A549 (cell line): ENCODE measurements around the gene JARID2. TPM values are rescaled to one million over a fixed set of nuclear protein-coding genes. Genes with fewer than 3 reads are reported as not detected.

Source experiments
- ATAC-seq, 2 experiments: fragments of 200-7000 bp in 1 of 2; fragments of >200 bp in 1 of 2; cut with Nextera tagmentation in 1 of 2; cut with Tn5 transposase in 1 of 2; 3 replicates each; pipeline versions ENCODE4 v1.8.0 to v1.9.1; 2018 to 2020; ENCODE audit warnings: mild to moderate bottlenecking in 1 of 2, moderate library complexity in 1 of 2
- CTCF ChIA-PET: fragments of 300-600 bp; sonication (Branson Sonifier 250); formaldehyde crosslinking; extraction: SDS; loops from one replicate; lab custom pipeline; 2021; ENCODE audit warnings: antibody characterized with exemption, inconsistent platforms; lab: Yijun Ruan, JAX
- POLR2A ChIA-PET: fragments of 350-600 bp; formaldehyde crosslinking; extraction: SDS; loops from one replicate; lab custom pipeline; 2021; ENCODE audit warnings: antibody characterized with exemption, inconsistent platforms; lab: Yijun Ruan, JAX
- DNase-seq, 2 experiments: peaks; one replicate each; pipeline versions ENCODE4 v3.0.0 to v3.0.0-alpha.2; 2011 to 2016; ENCODE audit warnings: low read depth in 1 of 2, low spot score in 1 of 2
- FAIRE-seq: peaks from 2 replicates; lab custom pipeline; 2011; peaks lifted over from hg19 to GRCh38; lab: Jason Lieb, UNC
- H3K27ac ChIP-seq, 2 experiments: fragments of >200 bp; sonication (Bioruptor Twin); formaldehyde crosslinking; 3 replicates each; pipeline ENCODE4 v1.5.1; 2016 to 2017
- H3K4me1 ChIP-seq: fragments of >200 bp; sonication (Bioruptor Twin); formaldehyde crosslinking; 3 replicates; pipeline ENCODE4 v1.6.1; 2016
- H3K4me2 ChIP-seq: fragments of >200 bp; sonication (Bioruptor Twin); formaldehyde crosslinking; 3 replicates; pipeline ENCODE4 v1.6.1; 2016
- H3K4me3 ChIP-seq: fragments of >200 bp; sonication (Bioruptor Twin); formaldehyde crosslinking; 3 replicates; pipeline ENCODE4 v1.5.1; 2016
- H3K9me3 ChIP-seq: fragments of >200 bp; sonication (Bioruptor Twin); formaldehyde crosslinking; 3 replicates; pipeline ENCODE4 v1.6.1; 2016
- CHD2 ChIP-seq: fragments of 150-350 bp; IDR thresholded peaks from 2 replicates; pipeline ENCODE4 v1.6.1; 2014; ENCODE audit warnings: low read length; ENCODE audit not compliant: partially characterized antibody
- EHMT2 ChIP-seq: fragments of 200-600 bp; sonication (generic); IDR thresholded peaks from 2 replicates; pipeline ENCODE4 v1.6.1; 2016; ENCODE audit warnings: antibody characterized with exemption, low read depth, mild to moderate bottlenecking, moderate library complexity
- ESRRA ChIP-seq: fragments of 150-350 bp; IDR thresholded peaks from 2 replicates; pipeline ENCODE4 v1.6.1; 2014; ENCODE audit warnings: mild to moderate bottlenecking, low read length, borderline replicate concordance
- FOXS1 ChIP-seq: fragments of 250-450 bp; sonication (Bioruptor Pico); IDR thresholded peaks from 2 replicates; pipeline ENCODE4 v1.5.0; 2020; ENCODE audit warnings: mild to moderate bottlenecking, moderate library complexity
- HDAC2 ChIP-seq: fragments of 200-600 bp; sonication (generic); IDR thresholded peaks from 2 replicates; pipeline ENCODE4 v1.6.1; 2016
- HOXB5 ChIP-seq: fragments of 250-450 bp; sonication (Bioruptor Pico); IDR thresholded peaks from 2 replicates; pipeline ENCODE4 v1.5.0; 2020; ENCODE audit warnings: mild to moderate bottlenecking, moderate library complexity
- JUN ChIP-seq, 2 experiments: fragments of >200 bp; sonication (Bioruptor Twin); formaldehyde crosslinking; IDR thresholded peaks; 2 replicates in 1 of 2; 3 replicates in 1 of 2; pipeline ENCODE4 v1.6.1; 2016 to 2017
- MAZ ChIP-seq: fragments of 150-350 bp; IDR thresholded peaks from 2 replicates; pipeline ENCODE4 v1.6.1; 2014; ENCODE audit warnings: antibody characterized with exemption, low read depth, low read length, borderline replicate concordance
- RARB ChIP-seq: fragments of 250-450 bp; sonication (Bioruptor Pico); IDR thresholded peaks from 2 replicates; pipeline ENCODE4 v1.8.0; 2021; ENCODE audit warnings: mild to moderate bottlenecking, moderate library complexity
- RFX5 ChIP-seq: fragments of 450-650 bp; IDR thresholded peaks from 2 replicates; pipeline ENCODE4 v1.7.1; 2014; ENCODE audit warnings: antibody characterized with exemption, mild to moderate bottlenecking, moderate library complexity
- SMC3 ChIP-seq: fragments of >200 bp; sonication (Bioruptor Twin); formaldehyde crosslinking; IDR thresholded peaks from 3 replicates; pipeline ENCODE4 v1.6.1; 2018; ENCODE audit warnings: inconsistent platforms
- SREBF2 ChIP-seq: fragments of 450-650 bp; IDR thresholded peaks from 2 replicates; pipeline ENCODE4 v1.6.1; 2014; ENCODE audit warnings: mild to moderate bottlenecking, moderate library complexity
- TP53 ChIP-seq: fragments of 250-450 bp; sonication (Bioruptor Pico); IDR thresholded peaks from 2 replicates; pipeline ENCODE4 v1.5.0; 2021; ENCODE audit warnings: mild to moderate bottlenecking, moderate library complexity
- WGBS: methylation state at CpG from one replicate; pipeline ENCODE4 v1.1.6; 2017; ENCODE audit errors: missing lambda C conversion rate; 5-methylcytosine and 5-hydroxymethylcytosine counted together
- polyA plus RNA-seq, 4 experiments: library from polyadenylated mRNA; depleted of rRNA in 3 of 4; stranded (reverse); fragments of >200 nt; fragmentation: RNase III in 1 of 4; extraction: RNeasy Plus Mini Kit Qiagen cat#74134 plus additional on column Dnase treatment in 1 of 4; gene quantifications; 2 replicates in 3 of 4; 3 replicates in 1 of 4; pipeline ENCODE4 v1.2.3, GENCODE V29; 2011 to 2017
- TF ChIP-seq, protein P1 (sequence below): fragments of 250-450 bp; sonication (Bioruptor Pico); IDR thresholded peaks from 2 replicates; pipeline ENCODE4 v1.5.0; 2021; ENCODE audit warnings: mild to moderate bottlenecking, moderate library complexity, borderline replicate concordance
- TF ChIP-seq, protein P2 (sequence below): fragments of >200 bp; sonication (Bioruptor Twin); formaldehyde crosslinking; IDR thresholded peaks from 3 replicates; pipeline ENCODE4 v1.5.1; 2016
- TF ChIP-seq, protein P3 (sequence below): fragments of 200-600 bp; sonication (generic); IDR thresholded peaks from 2 replicates; pipeline ENCODE4 v1.6.1; 2016; ENCODE audit warnings: antibody characterized with exemption, mild to moderate bottlenecking, moderate library complexity
- TF ChIP-seq, protein P4 (sequence below): IDR thresholded peaks from 2 replicates; pipeline ENCODE4 v1.6.1; 2012
- TF ChIP-seq, protein P5 (sequence below): fragments of >200 bp; sonication (Bioruptor Twin); formaldehyde crosslinking; IDR thresholded peaks from 3 replicates; pipeline ENCODE4 v1.6.1; 2016

The JARID2 gene
- polyA plus RNA-seq, 2 of the 4 experiments (the other 2 are of a cell fraction) = 7.8 to 8.3 TPM

DNA sequence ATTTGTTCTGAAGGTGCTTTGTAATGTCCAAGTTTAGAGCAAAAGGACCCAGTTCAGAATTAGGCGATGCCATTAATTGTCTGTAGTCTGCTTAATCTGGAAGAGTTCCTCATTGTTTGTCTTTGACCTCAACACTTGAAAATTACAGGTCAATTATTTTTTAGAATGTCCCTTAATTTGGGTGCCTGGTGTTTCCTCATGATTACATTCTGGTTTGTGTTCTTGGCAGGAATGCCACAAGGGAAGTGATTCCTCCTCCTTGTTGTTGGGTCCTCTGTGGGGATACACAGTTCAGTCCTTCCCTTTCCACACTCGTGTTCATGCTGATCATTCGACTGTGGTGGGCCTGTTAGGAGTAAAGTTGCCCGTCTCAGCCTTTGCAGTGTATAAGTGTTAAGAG, 207.3 kb downstream of the JARID2 start (continued):
- TF ChIP-seq, protein P1, sequence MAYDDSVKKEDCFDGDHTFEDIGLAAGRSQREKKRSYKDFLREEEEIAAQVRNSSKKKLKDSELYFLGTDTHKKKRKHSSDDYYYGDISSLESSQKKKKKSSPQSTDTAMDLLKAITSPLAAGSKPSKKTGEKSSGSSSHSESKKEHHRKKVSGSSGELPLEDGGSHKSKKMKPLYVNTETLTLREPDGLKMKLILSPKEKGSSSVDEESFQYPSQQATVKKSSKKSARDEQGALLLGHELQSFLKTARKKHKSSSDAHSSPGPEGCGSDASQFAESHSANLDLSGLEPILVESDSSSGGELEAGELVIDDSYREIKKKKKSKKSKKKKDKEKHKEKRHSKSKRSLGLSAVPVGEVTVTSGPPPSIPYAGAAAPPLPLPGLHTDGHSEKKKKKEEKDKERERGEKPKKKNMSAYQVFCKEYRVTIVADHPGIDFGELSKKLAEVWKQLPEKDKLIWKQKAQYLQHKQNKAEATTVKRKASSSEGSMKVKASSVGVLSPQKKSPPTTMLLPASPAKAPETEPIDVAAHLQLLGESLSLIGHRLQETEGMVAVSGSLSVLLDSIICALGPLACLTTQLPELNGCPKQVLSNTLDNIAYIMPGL = no peak
- TF ChIP-seq EHMT2 (no peak), SREBF2 (no peak)
- TF ChIP-seq, protein P2, sequence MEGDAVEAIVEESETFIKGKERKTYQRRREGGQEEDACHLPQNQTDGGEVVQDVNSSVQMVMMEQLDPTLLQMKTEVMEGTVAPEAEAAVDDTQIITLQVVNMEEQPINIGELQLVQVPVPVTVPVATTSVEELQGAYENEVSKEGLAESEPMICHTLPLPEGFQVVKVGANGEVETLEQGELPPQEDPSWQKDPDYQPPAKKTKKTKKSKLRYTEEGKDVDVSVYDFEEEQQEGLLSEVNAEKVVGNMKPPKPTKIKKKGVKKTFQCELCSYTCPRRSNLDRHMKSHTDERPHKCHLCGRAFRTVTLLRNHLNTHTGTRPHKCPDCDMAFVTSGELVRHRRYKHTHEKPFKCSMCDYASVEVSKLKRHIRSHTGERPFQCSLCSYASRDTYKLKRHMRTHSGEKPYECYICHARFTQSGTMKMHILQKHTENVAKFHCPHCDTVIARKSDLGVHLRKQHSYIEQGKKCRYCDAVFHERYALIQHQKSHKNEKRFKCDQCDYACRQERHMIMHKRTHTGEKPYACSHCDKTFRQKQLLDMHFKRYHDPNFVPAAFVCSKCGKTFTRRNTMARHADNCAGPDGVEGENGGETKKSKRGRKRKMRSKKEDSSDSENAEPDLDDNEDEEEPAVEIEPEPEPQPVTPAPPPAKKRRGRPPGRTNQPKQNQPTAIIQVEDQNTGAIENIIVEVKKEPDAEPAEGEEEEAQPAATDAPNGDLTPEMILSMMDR = no peak
- TF ChIP-seq, protein P3, sequence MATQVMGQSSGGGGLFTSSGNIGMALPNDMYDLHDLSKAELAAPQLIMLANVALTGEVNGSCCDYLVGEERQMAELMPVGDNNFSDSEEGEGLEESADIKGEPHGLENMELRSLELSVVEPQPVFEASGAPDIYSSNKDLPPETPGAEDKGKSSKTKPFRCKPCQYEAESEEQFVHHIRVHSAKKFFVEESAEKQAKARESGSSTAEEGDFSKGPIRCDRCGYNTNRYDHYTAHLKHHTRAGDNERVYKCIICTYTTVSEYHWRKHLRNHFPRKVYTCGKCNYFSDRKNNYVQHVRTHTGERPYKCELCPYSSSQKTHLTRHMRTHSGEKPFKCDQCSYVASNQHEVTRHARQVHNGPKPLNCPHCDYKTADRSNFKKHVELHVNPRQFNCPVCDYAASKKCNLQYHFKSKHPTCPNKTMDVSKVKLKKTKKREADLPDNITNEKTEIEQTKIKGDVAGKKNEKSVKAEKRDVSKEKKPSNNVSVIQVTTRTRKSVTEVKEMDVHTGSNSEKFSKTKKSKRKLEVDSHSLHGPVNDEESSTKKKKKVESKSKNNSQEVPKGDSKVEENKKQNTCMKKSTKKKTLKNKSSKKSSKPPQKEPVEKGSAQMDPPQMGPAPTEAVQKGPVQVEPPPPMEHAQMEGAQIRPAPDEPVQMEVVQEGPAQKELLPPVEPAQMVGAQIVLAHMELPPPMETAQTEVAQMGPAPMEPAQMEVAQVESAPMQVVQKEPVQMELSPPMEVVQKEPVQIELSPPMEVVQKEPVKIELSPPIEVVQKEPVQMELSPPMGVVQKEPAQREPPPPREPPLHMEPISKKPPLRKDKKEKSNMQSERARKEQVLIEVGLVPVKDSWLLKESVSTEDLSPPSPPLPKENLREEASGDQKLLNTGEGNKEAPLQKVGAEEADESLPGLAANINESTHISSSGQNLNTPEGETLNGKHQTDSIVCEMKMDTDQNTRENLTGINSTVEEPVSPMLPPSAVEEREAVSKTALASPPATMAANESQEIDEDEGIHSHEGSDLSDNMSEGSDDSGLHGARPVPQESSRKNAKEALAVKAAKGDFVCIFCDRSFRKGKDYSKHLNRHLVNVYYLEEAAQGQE = no peak

DNA sequence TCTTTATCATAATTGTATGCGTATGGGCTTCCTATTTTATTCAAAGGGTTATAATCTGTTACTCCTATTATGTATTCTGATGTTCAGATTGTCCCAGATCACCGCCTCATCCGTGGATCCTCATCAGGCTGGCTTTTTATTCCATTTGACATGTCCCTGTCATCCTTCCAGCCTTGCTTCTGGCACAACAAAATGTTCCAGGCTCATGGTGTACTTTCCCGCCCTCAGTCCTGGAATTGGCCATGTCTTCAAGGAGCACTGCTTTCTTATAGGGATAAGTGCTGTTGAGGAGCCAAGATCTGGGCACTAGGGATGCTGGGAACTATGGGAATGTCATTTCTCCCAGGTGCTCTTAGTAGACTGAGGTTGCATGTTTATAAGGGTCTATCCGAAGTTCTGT, 207.8 kb downstream of the JARID2 start:
- Histone ChIP-seq H3K27ac (no peak overlapping the region), H3K9me3 (no peaks in the 10 kb centered on the region), H3K4me2 (no peak overlapping the region), H3K4me1 (peaks cover 14% of the 10 kb centered on the region), H3K4me3 (no peak overlapping the region)
- FAIRE-seq (no peak), ATAC-seq (no peak), DNase-seq (no peak)
- CTCF ChIA-PET = no interaction called here
- TF ChIP-seq, protein P3 = no peak
- TF ChIP-seq SREBF2 (no peak), RFX5 (no peak), MAZ (no peak), RARB (CRISPR knock-in tag) (no peak), JUN (IDR thresholded peaks at IDR 0.05) (no peak), SMC3 (no peak), FOXS1 (CRISPR knock-in tag) (no peak), CHD2 (no peak), TP53 (no peak), HDAC2 (no peak), ESRRA (no peak), HOXB5 (no peak)
- TF ChIP-seq, protein P4, sequence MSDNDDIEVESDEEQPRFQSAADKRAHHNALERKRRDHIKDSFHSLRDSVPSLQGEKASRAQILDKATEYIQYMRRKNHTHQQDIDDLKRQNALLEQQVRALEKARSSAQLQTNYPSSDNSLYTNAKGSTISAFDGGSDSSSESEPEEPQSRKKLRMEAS = no peak
- TF ChIP-seq, protein P5, sequence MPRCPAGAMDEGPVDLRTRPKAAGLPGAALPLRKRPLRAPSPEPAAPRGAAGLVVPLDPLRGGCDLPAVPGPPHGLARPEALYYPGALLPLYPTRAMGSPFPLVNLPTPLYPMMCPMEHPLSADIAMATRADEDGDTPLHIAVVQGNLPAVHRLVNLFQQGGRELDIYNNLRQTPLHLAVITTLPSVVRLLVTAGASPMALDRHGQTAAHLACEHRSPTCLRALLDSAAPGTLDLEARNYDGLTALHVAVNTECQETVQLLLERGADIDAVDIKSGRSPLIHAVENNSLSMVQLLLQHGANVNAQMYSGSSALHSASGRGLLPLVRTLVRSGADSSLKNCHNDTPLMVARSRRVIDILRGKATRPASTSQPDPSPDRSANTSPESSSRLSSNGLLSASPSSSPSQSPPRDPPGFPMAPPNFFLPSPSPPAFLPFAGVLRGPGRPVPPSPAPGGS = no peak
- TF ChIP-seq, protein P1 = no peak
- POLR2A ChIA-PET = no interaction called here
- 97% methylated on average over 5 of the region's 5 CpGs for WGBS
